DLD1 (cell line): ENCODE data around the gene ST7.
"Not testable (repeated sequence)": the region's sequence is repeated elsewhere in the genome, so short reads cannot be mapped to it uniquely, and the experiment has no call there.

ENCODE experiments used
- in situ Hi-C: cut with HindIII; loops from 2 replicates; pipeline ENCODE4 v1.10.0; 2017; ENCODE audit warnings: low sequenced_read_pairs

Gene ST7

DNA sequence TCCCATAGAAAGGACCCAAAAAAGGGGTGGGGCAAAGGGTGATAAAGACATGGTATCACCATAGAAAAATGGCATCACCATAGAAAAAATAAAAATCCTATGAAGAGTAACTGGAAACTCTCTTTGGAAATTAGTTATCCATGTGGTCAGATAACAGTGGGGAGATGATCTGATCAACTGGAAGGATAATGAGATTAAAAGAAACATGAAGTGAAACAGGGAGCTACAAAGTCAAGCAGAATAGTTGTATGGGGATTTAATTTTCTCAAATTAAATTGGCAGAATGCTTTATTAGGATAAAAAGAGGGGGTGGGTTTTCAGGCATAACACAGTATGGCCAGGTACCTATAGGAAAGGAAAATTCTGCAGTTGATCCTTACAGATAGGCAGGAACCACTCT is 258.3 kb downstream of the ST7 start:
- in situ Hi-C loops = no loop called here

DNA sequence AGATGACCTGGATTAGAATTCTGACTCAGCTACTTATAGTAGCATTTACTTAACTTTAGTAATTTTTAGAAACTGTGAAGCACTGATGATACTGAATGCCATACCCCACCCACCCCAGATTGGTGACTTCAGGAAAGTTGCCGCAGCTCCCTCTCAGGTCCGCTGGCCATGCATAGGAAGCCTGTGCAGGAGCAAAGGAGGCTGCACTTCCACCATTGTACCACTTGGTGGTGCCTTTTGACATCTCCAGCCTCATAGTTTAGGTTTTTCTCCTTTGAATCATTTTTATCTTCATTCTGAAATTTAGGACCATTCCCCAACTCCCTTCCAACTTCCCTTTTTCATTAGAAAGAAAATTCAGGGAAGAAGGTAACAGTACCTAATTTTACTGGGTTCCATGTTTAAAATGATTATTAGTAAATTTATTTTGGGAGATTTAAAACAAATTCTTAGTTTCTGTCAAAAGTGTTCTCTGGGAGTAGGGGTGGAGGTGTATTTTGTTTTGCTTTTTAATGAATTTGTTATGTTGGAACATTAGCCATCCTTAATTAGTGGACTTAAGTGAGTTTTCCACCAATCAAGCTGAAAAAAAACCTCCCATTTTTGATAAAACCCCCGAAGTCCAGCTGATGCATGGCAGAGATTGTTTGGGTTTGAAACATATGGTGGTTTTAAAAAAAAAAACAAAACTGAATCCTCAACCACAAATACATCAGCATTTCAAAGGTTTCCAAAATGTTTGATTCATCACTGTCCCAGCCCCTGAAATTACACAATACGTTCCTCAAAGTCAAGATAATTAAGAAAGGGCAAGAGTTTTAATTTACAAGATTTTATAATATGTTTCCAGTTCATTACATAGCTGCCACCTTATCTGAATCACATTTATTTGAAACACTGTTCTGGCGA is 259.9 kb downstream of the ST7 start:
- in situ Hi-C loops = no loop called here

DNA sequence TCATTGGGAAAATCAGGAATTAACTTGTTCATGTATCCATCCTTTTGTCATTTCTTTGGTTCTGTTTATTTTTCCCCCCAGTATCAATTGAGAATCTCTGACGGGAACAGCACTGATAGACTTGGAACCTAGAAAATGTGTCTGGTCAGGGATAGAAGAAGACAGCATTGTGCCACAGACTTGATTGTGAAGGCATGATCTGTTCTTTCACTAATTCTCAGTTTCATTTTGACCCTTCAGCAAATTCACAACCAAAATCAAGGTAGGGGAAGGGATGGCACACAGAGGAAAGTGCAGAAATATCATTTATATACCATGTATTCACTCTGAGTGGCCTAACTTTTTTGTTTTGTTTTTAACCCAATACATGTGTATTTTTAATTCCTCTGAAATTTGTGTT is 262.7 kb downstream of the ST7 start:
- in situ Hi-C loops = no loop called here

DNA sequence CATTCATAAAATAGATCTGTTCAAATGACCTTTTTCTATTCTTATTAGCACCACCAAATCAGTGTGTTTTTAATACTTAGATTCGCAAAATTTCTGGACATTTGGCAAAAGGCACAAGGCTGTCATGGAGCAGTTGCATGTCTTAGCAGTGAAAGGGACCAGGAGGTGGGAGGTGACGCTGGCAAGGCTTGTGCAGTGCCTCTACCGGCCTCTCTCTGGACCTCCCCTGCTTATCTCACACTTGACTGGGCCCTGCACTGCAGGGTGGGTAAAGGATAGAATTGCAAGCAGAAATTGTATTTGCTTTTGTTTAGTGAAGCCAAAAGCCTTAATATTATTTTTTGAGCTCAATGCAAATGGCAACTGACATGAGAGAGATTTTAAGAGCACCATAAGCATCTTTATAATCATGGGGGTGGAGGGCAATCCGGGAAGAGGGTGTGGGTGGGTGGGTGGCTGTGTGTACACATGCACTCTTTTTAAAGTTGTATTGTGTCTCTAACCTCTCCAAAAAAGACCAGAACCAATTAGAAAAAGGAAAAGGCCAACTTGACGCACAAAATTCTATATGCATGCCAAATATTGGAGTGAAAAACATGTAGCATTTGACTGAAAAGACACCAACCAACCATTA is 263.3 kb downstream of the ST7 start:
- in situ Hi-C loops = no loop called here

DNA sequence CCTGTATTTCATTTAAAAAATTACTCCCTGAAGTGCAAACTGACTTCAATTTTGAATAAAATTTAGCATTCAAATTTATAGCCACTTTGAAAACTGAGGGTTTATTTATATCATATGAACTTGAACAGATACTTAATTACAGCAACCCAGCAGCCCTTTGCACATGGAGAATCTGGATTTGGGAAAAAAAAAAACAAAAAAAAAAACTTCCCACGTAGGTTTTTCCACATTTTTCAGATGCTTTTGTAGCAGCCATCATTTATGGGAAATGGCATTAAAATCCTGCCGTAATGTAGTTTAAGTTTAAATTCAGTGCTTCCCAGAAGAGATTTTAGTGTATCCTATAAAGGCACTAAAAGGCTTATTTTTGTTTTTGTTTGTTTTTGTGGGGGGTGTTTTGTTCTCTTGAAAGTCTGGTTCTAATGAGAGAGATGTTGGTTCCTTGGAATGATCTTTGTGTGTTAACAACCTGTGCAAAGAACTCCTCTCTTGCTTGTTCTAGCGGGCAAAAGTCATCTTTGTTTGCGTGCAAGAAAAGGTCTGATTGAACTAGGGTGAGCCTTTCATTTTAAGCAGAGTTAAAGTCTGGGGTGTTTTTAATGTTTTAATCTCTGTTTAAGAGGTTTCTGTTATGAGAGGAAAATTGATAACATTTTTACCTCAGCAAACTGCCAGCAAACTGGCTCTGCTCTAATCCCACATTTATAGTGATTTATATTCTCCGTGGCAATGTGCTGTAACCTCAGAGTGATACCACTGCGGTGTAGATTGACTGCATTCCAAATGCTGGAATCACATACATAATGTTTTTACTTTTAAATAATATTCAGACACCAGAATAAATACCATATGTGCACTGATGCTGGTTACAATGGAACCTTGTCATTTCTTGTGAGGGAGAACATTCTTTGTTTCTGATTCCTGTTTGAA is 264.1 kb downstream of the ST7 start:
- in situ Hi-C loops = no loop called here

DNA sequence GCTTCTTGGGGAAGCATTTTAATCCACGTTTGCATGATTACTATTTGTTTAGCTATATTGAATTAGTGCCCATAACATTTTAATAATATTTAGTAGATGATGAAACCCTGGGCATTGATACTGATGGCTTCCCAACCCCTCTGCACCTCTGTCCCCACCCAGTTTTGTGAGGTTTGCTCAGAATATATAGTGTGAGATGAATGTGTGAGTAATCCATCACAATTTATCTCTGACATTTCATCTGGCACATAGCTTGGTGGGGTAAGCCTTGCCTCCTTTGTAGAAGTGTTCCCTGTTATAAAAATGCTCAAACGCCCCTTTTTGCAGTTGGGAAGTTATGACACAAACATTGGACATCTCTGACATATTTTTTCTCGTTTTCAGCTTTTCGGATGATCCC is 265.4 kb downstream of the ST7 start:
- in situ Hi-C loops = no loop called here

DNA sequence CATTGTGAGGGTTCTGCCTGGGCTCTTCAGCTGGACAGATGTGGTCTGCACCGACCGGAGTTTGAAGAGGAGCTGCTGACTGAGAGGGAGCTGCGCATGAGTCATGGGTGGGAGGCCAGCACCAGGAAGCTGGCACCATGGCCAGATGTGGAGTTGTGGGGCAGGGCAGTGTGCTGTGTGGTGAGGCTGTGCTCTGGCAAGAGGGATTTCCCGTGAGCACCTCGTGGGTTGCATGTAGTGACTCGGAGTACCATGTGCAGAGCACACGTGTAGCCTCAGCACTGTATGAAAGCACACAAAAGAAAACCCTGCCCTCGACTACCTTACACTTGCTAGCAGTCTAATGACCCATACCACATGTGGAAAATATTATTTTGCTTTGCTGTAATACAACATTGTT is 266.2 kb downstream of the ST7 start:
- in situ Hi-C loops = no loop called here

DNA sequence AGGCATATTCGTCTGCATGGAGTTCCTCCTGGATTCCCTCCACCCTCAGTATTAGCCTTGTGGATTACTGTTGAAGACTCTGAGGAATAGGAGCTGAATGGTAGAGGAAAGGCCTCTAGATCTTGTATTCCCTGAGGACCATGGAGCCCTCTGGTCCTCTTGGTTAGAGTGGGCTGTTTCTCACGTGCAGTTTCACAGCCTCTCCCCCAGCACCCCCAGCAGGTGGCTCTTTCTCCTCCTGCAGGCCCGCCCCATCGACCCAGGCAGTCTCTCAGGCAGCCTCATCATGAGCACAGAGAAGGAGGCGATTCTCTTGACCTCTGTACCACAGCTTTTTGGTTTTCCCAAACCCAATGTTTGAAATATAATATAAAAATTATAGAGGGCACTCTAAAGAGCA is 267.5 kb downstream of the ST7 start:
- in situ Hi-C loops = no loop called here

DNA sequence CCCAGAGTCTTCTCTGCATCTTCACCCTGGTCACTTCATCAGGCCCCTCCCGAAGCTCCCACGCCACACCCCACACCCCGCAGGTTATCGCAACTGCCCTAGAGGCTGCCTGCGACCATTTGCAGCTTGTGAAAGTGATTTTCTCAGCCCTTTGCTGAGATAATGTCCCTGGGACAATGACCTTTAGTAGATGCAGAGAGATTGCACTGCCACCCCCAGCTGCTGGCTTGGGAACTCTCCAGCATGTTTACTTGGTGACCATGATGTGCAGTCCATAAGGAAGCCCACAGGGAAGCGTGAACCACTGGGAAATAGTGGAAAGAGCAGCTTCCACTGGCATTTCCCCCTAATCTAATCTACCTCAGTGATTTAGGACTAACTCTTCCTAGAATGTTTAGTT is 272.2 kb downstream of the ST7 start:
- in situ Hi-C loops = no loop called here

DNA sequence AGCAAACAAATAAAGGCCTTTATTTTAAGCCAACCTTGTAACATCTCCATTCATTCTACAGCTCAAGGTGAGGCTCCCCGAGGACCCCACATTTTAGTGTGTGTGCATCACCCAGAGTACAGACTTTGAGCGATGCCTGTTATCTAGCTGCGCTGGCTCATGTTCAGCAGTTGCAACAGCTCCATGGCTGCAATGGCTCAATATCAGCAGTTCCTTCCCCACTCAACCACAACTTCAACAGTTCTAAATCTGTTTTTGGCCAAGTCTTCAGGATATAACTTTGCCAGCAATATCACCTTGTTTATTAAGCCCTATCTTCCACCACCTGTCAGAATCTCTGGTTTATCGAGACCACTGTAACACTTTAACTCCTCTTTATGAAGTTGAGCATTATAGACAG is 273.8 kb downstream of the ST7 start:
- in situ Hi-C loops = no loop called here

DNA sequence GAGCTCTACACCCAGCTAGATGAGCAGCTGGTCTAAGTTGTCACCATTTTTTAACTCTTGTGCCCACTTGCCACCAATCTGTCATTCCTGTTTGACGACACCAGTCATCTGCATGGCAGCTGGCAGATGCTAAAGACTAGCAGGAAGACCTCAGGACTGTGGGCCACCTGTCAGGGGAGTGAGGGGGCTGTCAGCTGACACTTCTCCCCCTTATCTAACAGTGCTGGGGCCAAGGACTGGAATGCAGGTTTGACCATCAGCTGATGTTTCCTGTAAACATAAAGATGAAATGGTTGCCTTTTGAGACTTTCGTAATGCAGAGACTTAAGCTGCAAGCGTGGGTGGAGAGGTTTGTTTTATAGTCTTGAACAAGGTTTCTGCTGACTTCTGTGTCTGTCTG is 276.0 kb downstream of the ST7 start:
- in situ Hi-C loops = no loop called here

DNA sequence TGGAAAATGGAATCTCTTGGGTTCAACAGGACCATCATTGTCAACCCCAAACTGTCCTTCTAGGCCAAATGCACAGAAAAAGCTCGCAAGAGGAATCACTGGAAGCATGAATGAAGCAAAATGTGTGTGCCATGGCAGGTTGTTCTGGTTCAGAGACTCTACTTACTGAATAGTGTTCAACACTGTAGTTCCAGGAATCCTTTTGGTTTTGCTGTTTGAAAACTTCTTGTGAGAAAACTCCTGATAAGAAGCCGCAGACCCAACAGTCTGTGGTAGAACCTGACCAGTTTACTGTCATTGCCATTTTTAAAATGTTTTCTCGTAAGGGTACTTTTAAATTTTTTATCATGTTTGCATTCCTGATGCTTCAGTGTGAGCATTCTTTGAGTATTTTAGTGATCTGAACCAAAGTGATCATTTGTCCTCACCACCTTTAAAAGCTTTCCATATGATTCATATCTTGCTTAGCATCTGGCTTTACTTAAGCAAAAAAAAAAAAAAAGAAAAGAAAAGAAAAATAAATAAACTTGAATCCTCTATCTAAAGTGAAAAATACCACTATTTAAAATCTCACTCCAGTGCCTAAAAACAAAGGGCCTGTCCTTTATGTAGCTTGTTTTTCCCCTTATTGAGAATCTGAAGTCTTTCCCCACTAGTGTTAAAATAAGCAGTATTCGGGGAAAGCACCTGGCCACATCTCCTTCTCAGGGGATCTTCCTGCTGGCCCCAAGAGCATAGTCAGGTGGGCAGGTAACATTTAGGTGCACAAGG is 277.2 kb downstream of the ST7 start:
- in situ Hi-C loops = no loop called here

DNA sequence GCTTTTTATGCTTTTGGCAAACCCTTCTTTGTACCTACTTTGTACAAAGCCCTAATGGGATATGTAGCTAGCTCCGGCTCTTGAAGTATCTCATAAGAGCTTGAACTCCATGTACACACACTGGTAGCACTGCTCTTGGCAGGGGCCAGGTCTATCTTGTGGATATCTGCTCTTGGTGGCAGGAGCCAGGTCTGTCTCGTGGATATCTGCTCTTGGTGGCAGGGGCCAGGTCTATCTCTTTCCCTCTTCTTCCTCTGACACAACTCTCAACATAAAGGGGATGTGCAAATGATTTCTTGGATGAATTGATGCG is 277.7 kb downstream of the ST7 start:
- in situ Hi-C loops = no loop called here

DNA sequence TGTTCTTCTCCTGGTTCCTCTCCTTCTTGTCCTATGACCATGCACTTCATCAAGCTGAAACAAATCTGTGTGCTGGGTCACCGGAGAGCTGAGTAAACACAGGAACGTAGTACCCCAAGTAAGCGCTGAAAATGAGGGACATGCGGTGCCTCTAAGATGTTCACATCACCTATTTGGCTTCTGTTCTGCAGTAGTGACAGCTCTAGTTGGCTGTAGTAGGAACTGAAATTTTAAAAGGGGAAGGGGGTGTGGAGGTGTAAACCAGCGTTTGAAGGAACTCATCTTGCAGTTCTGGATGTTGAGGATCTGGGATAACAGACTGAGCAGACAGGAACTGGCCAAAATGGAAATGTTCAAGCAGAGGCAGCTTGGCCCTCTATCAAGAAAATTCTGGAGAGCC is 284.3 kb downstream of the ST7 start:
- in situ Hi-C loops = no loop called here

DNA sequence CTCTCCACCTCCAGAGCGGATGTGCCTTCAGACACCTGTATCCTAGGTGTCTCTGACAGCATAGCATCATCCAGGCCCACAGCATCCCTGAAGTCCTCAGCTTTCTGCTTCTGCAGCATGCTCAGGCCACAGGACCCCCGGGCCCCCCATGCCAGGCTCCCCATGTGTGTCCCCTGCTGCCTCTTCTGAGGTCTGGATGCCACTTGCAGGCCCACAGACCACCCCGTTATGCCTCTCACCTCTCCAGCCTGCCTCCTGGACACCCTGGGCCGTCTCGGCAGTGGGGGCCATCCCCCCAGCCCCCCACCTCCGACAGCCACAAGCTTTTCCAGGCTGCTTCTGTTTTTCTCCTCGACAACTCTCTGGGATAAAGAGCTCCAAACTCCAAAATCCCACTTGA is 285.2 kb downstream of the ST7 start:
- in situ Hi-C loops = no loop called here

DNA sequence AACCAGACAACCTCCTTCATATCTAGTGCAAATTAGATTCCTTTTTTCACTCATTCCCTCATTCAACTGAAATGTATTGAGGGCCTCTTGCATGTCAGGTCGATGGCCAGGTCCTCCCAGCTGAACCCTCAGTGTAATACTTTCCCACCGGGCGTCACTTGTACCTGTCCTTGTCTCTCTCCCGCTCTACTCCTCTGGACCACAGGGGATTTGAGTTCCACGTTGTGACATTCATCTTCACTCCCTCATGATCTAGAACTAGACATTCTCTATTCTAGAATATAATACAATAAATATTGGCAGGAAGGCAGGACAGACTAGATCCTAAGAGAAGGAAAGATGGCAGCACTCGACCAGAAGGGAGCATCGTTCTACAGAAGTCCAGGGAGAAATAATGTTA is 285.6 kb downstream of the ST7 start:
- in situ Hi-C loops = no loop called here

DNA sequence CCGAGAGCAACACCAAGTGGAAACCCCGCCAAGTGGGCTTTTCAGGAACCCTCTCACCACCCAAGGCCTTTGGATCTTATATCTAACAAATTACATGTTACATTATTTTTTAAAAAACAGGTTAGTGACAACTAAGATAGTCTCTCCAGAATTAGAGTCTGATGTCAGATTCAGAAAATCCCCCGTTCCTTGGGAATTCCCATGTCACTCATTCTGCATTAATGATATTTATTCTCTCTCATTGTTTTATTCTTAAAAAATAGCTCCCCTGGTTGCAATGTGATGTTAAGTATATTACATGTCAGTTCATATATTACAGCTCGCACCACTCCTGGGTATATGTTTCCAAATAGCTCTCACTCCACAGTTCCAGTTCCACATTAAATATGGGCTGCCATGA is 287.8 kb downstream of the ST7 start:
- in situ Hi-C loops = no loop called here

DNA sequence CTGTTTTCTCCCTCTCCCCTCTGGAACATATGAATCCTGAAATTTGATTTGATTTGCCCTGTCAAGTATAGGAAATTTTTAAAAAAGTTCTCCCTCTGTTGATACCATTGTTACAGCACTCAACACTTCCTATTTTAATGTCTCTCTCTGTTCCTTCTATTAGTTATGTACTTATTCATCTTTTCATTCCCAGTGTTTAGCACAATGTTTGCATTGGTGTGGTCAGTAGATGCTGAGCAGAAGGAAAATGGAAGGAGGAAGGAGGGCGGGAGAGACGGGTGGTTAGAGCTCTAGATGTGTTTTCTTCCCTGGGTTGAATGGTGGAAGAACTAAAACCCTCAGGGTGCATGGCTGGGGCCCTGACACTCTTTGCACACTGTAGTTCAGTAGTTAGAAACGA is 290.1 kb downstream of the ST7 start:
- in situ Hi-C loops = no loop called here

DNA sequence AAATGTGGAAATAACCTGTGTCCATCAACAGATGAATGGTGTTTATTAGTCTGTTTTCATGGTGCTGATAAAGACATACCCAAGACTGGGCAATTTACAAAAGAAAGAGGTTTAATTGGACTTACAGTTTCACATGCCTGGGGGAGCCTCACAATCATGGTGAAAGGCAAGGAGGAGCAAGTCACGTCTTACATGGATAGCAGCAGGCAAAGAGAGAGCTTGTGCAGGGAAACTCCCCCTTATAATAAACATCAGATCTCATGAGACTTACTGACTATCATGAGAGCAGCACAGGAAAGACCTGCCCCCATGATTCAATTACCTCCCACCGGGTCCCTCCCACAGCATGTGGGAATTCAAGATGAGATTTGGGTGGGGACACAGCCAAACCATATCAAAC is 292.4 kb downstream of the ST7 start:
- in situ Hi-C loops = not testable (repeated sequence)

DNA sequence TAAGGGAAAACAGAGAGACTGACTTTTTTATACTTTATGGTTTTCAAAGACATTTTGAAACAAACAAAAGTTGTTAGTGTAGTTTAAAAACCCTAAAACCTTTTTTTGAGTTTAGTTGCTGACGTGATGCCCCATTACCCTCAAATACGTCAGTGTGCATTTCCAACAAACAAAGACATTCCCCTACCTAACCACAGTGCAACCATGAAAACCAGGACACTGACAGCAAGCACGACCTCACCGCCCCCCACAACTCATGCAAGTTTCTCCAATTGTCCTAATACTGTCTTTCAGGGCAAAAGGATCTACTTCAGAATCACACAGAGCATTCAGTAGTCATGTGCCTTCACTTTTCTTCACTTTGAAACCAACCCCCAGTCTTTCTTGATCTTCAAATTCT is 294.5 kb downstream of the ST7 start:
- in situ Hi-C loops = no loop called here

DNA sequence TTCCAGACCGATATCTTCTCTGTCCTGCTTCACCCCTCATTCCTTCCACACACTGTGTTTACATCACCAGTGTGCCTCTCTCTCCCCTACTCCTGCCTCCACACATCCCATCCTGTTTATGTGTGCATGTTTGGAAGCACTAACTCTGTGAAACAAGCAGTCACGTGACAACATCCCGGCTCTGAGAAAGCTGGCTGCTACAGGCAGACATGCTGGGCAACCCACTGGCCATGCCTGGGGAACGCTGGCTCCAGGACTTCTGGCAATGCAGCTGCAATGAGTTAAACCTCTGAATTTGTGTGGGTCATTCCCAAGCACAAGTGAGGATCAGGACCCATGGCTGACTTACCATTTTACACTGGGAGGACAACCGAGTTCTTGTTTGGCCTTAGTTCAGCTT is 295.5 kb downstream of the ST7 start:
- in situ Hi-C loops = no loop called here
